ENCODE measurements around the gene DPF3.

DNA sequence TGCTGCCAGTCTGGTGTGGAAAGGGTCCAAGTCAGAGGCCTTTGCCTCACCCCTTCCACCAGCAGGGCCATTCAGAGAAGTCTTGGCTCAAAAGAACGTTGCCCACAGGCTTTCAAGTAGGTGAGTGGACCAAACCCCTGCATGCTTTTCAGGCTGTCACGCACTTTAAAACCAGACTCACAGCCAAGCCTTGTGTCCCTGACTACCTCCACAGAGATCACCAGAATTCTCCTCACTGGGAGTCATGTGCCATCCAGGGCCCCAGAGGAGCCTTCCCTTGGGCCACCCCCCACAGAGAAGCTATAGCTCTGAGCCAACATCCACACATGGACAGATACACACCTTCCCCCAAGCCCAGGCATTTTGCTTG, 283.1 kb downstream of the DPF3 start:
- TF ChIP-seq, protein P1, sequence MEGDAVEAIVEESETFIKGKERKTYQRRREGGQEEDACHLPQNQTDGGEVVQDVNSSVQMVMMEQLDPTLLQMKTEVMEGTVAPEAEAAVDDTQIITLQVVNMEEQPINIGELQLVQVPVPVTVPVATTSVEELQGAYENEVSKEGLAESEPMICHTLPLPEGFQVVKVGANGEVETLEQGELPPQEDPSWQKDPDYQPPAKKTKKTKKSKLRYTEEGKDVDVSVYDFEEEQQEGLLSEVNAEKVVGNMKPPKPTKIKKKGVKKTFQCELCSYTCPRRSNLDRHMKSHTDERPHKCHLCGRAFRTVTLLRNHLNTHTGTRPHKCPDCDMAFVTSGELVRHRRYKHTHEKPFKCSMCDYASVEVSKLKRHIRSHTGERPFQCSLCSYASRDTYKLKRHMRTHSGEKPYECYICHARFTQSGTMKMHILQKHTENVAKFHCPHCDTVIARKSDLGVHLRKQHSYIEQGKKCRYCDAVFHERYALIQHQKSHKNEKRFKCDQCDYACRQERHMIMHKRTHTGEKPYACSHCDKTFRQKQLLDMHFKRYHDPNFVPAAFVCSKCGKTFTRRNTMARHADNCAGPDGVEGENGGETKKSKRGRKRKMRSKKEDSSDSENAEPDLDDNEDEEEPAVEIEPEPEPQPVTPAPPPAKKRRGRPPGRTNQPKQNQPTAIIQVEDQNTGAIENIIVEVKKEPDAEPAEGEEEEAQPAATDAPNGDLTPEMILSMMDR (conservative IDR thresholded peaks at IDR 0.05 in 1 of 2, IDR thresholded peaks at IDR 0.05 in 1 of 2; ENCODE audit: low read depth in 1 of 2, low read length in 2 of 2) = no peak
- TF ChIP-seq EZH2 (IDR thresholded peaks at IDR 0.05; ENCODE audit: low read length, missing control alignments) = no peak

Measured in fibroblast of lung (primary cell).